NCI-H82 treated with DMSO at 0.1 percent for 48 hours (cell line): Measurements from ENCODE around the gene MYL12B.
A peak's percentile ranks its signal among the peaks of the same experiment; 100 is the strongest.
"Not testable (repeated sequence)": the region's sequence is repeated elsewhere in the genome, so short reads cannot be mapped to it uniquely, and the experiment has no call there.

ENCODE experiments used
- DNase-seq: peaks from one replicate; lab custom pipeline; 2025; ENCODE audit not compliant: unreplicated experiment; lab: John Stamatoyannopoulos, UW

MYL12B gene

GRCh38 chr18:3261373-3262233, at the start of gene MYL12B:
MYL12B (plus strand) TSS chr18:3262133; CDS start chr18:3272899, 10,766 bp downstream.
- DNase-seq: no peak

GRCh38 chr18:3212657-3213056, 49.3 kb upstream of the MYL12B start:
- DNase-seq: no peak

- DNase-seq: no peak
These were observed 48.5 kb upstream of the MYL12B start for GRCh38 chr18:3213300-3214059.

GRCh38 chr18:3214855-3215637, 46.9 kb upstream of the MYL12B start:
- no peak for DNase-seq

- DNase-seq: no peak
These were observed 44.9 kb upstream of the MYL12B start for GRCh38 chr18:3216987-3217386.

- peak; percentile 69 for DNase-seq
These were observed 43.8 kb upstream of the MYL12B start for GRCh38 chr18:3217948-3218647.

GRCh38 chr18:3218819-3219218, 43.1 kb upstream of the MYL12B start:
- DNase-seq: peak; percentile 27

- no peak for DNase-seq
These were observed 42.7 kb upstream of the MYL12B start for GRCh38 chr18:3219241-3219630.

GRCh38 chr18:3219631-3220335, 42.1 kb upstream of the MYL12B start, which contains the start of gene MYOM1:
MYOM1 (minus strand) TSS chr18:3219968; CDS start chr18:3215223, 4,745 bp downstream.
- no peak for DNase-seq

- not testable (repeated sequence) for DNase-seq
These were observed 41.1 kb upstream of the MYL12B start for GRCh38 chr18:3220868-3221267.

- DNase-seq: no peak
These were observed 40.4 kb upstream of the MYL12B start for GRCh38 chr18:3221496-3221895.

- DNase-seq: peak; percentile 20
These were observed 38.6 kb upstream of the MYL12B start for GRCh38 chr18:3223356-3223755.

GRCh38 chr18:3224223-3224622, 37.7 kb upstream of the MYL12B start:
- no peak for DNase-seq

- no peak for DNase-seq
These were observed 36.3 kb upstream of the MYL12B start for GRCh38 chr18:3225588-3225987.

- no peak for DNase-seq
These were observed 35.9 kb upstream of the MYL12B start for GRCh38 chr18:3226048-3226447.

- no peak for DNase-seq
These were observed 31.3 kb upstream of the MYL12B start for GRCh38 chr18:3230401-3231334.

GRCh38 chr18:3233004-3233403, 28.9 kb upstream of the MYL12B start:
- no peak for DNase-seq

GRCh38 chr18:3233433-3234168, 28.3 kb upstream of the MYL12B start:
- DNase-seq: no peak
